B cell (primary cell): Measurements from ENCODE around the gene NRXN2. TPM values are rescaled to one million over a fixed set of nuclear protein-coding genes. Genes with fewer than 3 reads are reported as not detected.
A peak's percentile ranks its signal among the peaks of the same experiment; 100 is the strongest.

Experiments
- ATAC-seq: fragments of 200-7000 bp; cut with Tn5 transposase; one replicate; pipeline ENCODE4 v1.10.0; 2021; ENCODE audit warnings: low read depth, mild to moderate bottlenecking, moderate number of reproducible peaks, moderate library complexity
- CTCF ChIA-PET: fragments of 350-600 bp; sonication (Branson Sonifier 250); formaldehyde crosslinking; loops from one replicate; lab custom pipeline; 2021; ENCODE audit warnings: antibody characterized with exemption, inconsistent platforms; lab: Charles Lee
- POLR2A ChIA-PET: fragments of 350-600 bp; sonication (Branson Sonifier 250); formaldehyde crosslinking; loops from one replicate; lab custom pipeline; 2021; ENCODE audit warnings: antibody characterized with exemption; lab: Charles Lee
- DNase-seq: peaks from one replicate; pipeline ENCODE4 v3.0.0; 2013
- H2AFZ ChIP-seq: 2 replicates; pipeline ENCODE4 v1.6.1; 2012; ENCODE audit warnings: mild to moderate bottlenecking, low read depth, low read length; ENCODE audit not compliant: insufficient read depth, poor library complexity, severe bottlenecking
- H3K27ac ChIP-seq, 2 donors: 1 replicate in 1 of 2; 2 replicates in 1 of 2; pipeline ENCODE4 v1.5.1; 2012 to 2013; ENCODE audit warnings: low read length in 2 of 2, mild to moderate bottlenecking in 2 of 2, moderate library complexity in 1 of 2
- H3K27me3 ChIP-seq, 4 experiments: fragments of 200-600 bp in 1 of 4; sonication (generic) in 1 of 4; replicated peaks in 1 of 4; 1 replicate in 2 of 4; 2 replicates in 2 of 4; pipeline versions ENCODE4 v1.6.1 to v1.7.0; 2013 to 2016; ENCODE audit warnings: low read length in 3 of 4, mild to moderate bottlenecking in 2 of 4, mixed read lengths in 1 of 4, moderate library complexity in 1 of 4; ENCODE audit not compliant: insufficient read depth in 4 of 4, control insufficient read depth in 3 of 4; ENCODE audit errors: control extremely low read depth in 1 of 4
- H3K36me3 ChIP-seq, 2 experiments: replicated peaks in 1 of 2; 1 replicate in 1 of 2; 2 replicates in 1 of 2; pipeline versions ENCODE4 v1.6.1 to v1.7.1; 2013; ENCODE audit warnings: low read length in 1 of 2; ENCODE audit not compliant: insufficient read depth in 2 of 2, control insufficient read depth in 1 of 2; ENCODE audit errors: control extremely low read depth in 1 of 2, extremely low read depth in 1 of 2
- H3K4me1 ChIP-seq, 2 donors: fragments of 200-600 bp in 1 of 2; sonication (generic) in 1 of 2; 1 replicate in 1 of 2; 2 replicates in 1 of 2; pipeline versions ENCODE4 v1.5.1 to v1.6.1; 2013 to 2017; ENCODE audit warnings: low read length in 2 of 2; ENCODE audit not compliant: control insufficient read depth in 2 of 2, insufficient read depth in 2 of 2
- H3K4me2 ChIP-seq: replicated peaks from 2 replicates; pipeline ENCODE3; 2012; ENCODE audit warnings: mild to moderate bottlenecking, low read depth, low read length; ENCODE audit not compliant: poor library complexity, severe bottlenecking
- H3K4me3 ChIP-seq, 5 experiments: fragments of 200-600 bp in 1 of 5; sonication (generic) in 1 of 5; 1 replicate in 3 of 5; 2 replicates in 2 of 5; pipeline versions ENCODE4 v1.5.1 to v1.7.0; 2011 to 2016; ENCODE audit warnings: low read length in 4 of 5, mild to moderate bottlenecking in 4 of 5, low read depth in 2 of 5, control low read depth in 1 of 5, moderate library complexity in 1 of 5; ENCODE audit not compliant: insufficient read depth in 1 of 5; ENCODE audit errors: control extremely low read depth in 1 of 5, extremely low read depth in 1 of 5
- H3K79me2 ChIP-seq: fragments of 200-600 bp; sonication (generic); one replicate; pipeline ENCODE4 v1.6.0; 2016; ENCODE audit warnings: low read length; ENCODE audit not compliant: control insufficient read depth, insufficient read depth
- H3K9ac ChIP-seq: fragments of 200-600 bp; sonication (generic); 2 replicates; pipeline ENCODE4 v1.6.1; 2017; ENCODE audit warnings: mild to moderate bottlenecking, low read length, moderate library complexity
- H3K9me3 ChIP-seq, 3 donors: one replicate each; pipeline versions ENCODE4 v1.6.1 to v1.7.1; 2013; ENCODE audit warnings: low read length in 2 of 3; ENCODE audit not compliant: control insufficient read depth in 2 of 3, insufficient read depth in 1 of 3; ENCODE audit errors: control extremely low read depth in 1 of 3
- H4K20me1 ChIP-seq: 2 replicates; pipeline ENCODE4 v1.6.0; 2012; ENCODE audit warnings: mild to moderate bottlenecking, low read length; ENCODE audit not compliant: insufficient read depth, control insufficient read depth, poor library complexity, severe bottlenecking
- H3K27ac Mint-ChIP-seq: one replicate; pipeline ENCODE4 v1.8.0; 2021; ENCODE audit warnings: mixed read lengths
- H3K27me3 Mint-ChIP-seq: one replicate; pipeline ENCODE4 v1.8.0; 2021; ENCODE audit warnings: mixed read lengths
- H3K4me1 Mint-ChIP-seq: one replicate; pipeline ENCODE4 v1.8.0; 2021; ENCODE audit warnings: mixed read lengths
- H3K4me3 Mint-ChIP-seq: one replicate; pipeline ENCODE4 v1.8.0; 2021; ENCODE audit warnings: mixed read lengths
- H3K9me3 Mint-ChIP-seq: one replicate; pipeline ENCODE4 v1.8.0; 2022; ENCODE audit warnings: mixed read lengths; ENCODE audit not compliant: insufficient read depth
- EZH2 ChIP-seq: IDR thresholded peaks from 2 replicates; pipeline ENCODE4 v1.6.1; 2012; ENCODE audit warnings: borderline replicate concordance, low read depth, mild to moderate bottlenecking, moderate library complexity, low read length; ENCODE audit not compliant: insufficient read depth, poor library complexity, severe bottlenecking
- WGBS: methylation state at CpG from one replicate; pipeline ENCODE4 v1.1.5; 2013; ENCODE audit warnings: missing lambda C conversion rate; ENCODE audit not compliant: insufficient coverage; 5-methylcytosine and 5-hydroxymethylcytosine counted together
- intact Hi-C: fragments of 100-400 bp; cut with micrococcal nuclease; formaldehyde crosslinking; loops from one replicate; pipeline ENCODE4 v1.10.0; 2022
- polyA plus RNA-seq: library from polyadenylated mRNA; depleted of rRNA; stranded (reverse); fragments of >200 nt; gene quantifications from 2 replicates; pipeline ENCODE4 v1.2.3, GENCODE V29; 2012
- total RNA-seq, 2 donors: library from RNA; stranded (reverse); fragments of 120-200 nt in 1 of 2; gene quantifications; 1 replicate in 1 of 2; 2 replicates in 1 of 2; pipeline versions ENCODE4 v1.2.3 to v1.2.4, GENCODE V29; 2013 to 2022
- TF ChIP-seq, protein P1 (sequence below): fragments of 200-600 bp; IDR thresholded peaks from one replicate; pipeline ENCODE4 v1.8.0; 2022; ENCODE audit warnings: antibody characterized with exemption, mild to moderate bottlenecking

Gene NRXN2
- total and polyA plus RNA-seq, 2 donors (not counting 1 experiment from before 2014, with no cell fraction given) = 0.01 to 0.52 TPM

DNA sequence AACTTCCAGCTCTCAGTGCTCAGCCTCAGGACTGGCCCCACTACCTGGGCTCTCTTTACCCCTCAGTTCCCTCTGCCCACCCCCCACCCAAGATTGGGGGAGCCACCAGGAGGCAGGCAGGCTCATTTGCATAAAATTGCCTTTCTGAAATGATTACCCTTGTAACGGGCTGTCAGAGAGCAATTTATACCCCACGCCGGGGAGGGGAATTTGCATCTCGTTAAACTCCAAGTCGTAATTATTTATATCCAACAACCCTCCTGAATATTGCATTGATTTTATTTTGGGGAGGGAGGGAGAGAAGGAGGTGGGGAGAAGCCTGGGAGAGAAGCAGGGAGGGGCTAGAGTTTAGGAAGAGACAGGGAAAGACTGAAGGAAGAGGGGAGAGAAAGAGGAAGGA lies 8.3 kb downstream of the NRXN2 start:
- no peaks in the 10 kb centered on the region for H3K79me2 ChIP-seq
- H3K4me3 ChIP-seq = no peak overlapping the region
- ATAC-seq = no peak
- no peak overlapping the region for H2AFZ ChIP-seq
- Mint-ChIP-seq H3K4me1 (peaks cover 26% of the 10 kb centered on the region), H3K9me3 (no peaks in the 10 kb centered on the region), H3K4me3 (peak overlapping the region; percentile 60), H3K27ac (no peak overlapping the region), H3K27me3 (peaks cover 77% of the 10 kb centered on the region)
- WGBS = no CpG with 5 or more reads among the region's 5 CpGs
- H3K27me3 ChIP-seq = peaks cover 0 to 79% (median 36%) of the 10 kb centered on the region in 4 experiments
- no peak for DNase-seq
- H3K27ac ChIP-seq = no peak overlapping the region
- CTCF ChIA-PET = no interaction called here
- H3K4me1 ChIP-seq = peaks cover 17 to 29% of the 10 kb centered on the region in 2 donors
- H3K9me3 ChIP-seq = peaks cover 0 to 18% (median 0%) of the 10 kb centered on the region in 3 donors
- POLR2A ChIA-PET = interaction anchor here (0.5 kb wide), 1 partner anchor 68 kb away, joined by 5 read pairs; no protein-coding TSS in a partner anchor
- peaks cover 6% of the 10 kb centered on the region for H4K20me1 ChIP-seq
- no peak overlapping the region for H3K9ac ChIP-seq
- no peak overlapping the region for H3K4me2 ChIP-seq
- intact Hi-C loops = no loop called here
- no peaks in the 10 kb centered on the region for H3K36me3 ChIP-seq
- no peak for TF ChIP-seq EZH2
- TF ChIP-seq, protein P1, sequence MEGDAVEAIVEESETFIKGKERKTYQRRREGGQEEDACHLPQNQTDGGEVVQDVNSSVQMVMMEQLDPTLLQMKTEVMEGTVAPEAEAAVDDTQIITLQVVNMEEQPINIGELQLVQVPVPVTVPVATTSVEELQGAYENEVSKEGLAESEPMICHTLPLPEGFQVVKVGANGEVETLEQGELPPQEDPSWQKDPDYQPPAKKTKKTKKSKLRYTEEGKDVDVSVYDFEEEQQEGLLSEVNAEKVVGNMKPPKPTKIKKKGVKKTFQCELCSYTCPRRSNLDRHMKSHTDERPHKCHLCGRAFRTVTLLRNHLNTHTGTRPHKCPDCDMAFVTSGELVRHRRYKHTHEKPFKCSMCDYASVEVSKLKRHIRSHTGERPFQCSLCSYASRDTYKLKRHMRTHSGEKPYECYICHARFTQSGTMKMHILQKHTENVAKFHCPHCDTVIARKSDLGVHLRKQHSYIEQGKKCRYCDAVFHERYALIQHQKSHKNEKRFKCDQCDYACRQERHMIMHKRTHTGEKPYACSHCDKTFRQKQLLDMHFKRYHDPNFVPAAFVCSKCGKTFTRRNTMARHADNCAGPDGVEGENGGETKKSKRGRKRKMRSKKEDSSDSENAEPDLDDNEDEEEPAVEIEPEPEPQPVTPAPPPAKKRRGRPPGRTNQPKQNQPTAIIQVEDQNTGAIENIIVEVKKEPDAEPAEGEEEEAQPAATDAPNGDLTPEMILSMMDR = no peak

DNA sequence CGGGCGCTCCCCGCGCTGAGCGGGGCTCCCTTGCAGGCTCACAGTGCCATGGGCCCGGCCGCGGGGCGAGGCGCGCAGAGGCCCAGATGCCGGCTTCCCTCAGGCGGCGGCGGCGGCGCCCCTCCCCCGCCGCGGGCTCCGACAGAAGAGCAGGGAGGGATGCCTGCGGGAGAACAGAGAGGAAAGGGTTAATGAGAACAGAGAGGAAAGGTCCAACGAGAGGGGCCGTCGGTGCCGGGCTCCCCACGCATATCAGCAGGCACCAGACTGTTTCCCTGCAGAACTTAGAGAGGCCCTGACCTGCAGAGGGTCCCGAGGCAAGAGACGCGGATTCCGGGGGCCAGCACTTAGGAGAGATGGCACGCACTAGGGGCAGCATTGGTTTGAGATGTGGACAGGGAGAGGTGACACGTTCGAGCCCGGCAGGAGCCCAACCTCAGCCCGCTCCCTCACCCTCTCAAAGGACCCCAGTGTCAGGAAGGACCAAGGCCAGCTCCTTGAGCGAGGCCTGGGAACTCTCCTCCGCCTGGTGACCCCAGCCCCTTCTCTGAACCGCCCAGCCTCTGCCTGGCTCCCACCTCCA lies 9.1 kb downstream of the NRXN2 start:
- 11% methylated on average over 34 of the region's 39 CpGs for WGBS
- CTCF ChIA-PET = interaction anchor here (1.1 kb wide), 1 partner anchor 9 kb away, joined by 3 read pairs; the partner anchor contains the start of gene NRXN2
- no peak overlapping the region for H3K27ac ChIP-seq

More for the DNA sequence above, 9.1 kb downstream of the NRXN2 start:
- Histone ChIP-seq H3K9me3 (peaks cover 0 to 18% (median 0%) of the 10 kb centered on the region in 3 donors), H3K79me2 (no peaks in the 10 kb centered on the region), H3K36me3 (no peaks in the 10 kb centered on the region), H3K27me3 (peaks cover 0 to 74% (median 38%) of the 10 kb centered on the region in 4 experiments), H3K4me1 (peaks cover 17 to 29% of the 10 kb centered on the region in 2 donors), H3K9ac (no peak overlapping the region), H3K4me3 (no peak overlapping the region), H3K4me2 (peak overlapping the region; percentile 71), H4K20me1 (peaks cover 6% of the 10 kb centered on the region), H2AFZ (no peak overlapping the region)
- intact Hi-C loops = no loop called here
- POLR2A ChIA-PET = no interaction called here
- DNase-seq = no peak
- Mint-ChIP-seq H3K27me3 (peaks cover 77% of the 10 kb centered on the region), H3K27ac (peak overlapping the region; percentile 71), H3K9me3 (no peaks in the 10 kb centered on the region), H3K4me1 (peaks cover 26% of the 10 kb centered on the region), H3K4me3 (peak overlapping the region; percentile 60)
- TF ChIP-seq EZH2 = no peak
- TF ChIP-seq, protein P1 = no peak
- no peak for ATAC-seq
